HK-2 (cell line): ENCODE data around the gene PPP2R3C.
"Not testable (repeated sequence)": the region's sequence is repeated elsewhere in the genome, so short reads cannot be mapped to it uniquely, and the experiment has no call there.

Experiments used
- DNase-seq: peaks from one replicate; pipeline ENCODE4 v3.0.0-alpha.2; 2018; ENCODE audit not compliant: unreplicated experiment

PPP2R3C gene

DNA sequence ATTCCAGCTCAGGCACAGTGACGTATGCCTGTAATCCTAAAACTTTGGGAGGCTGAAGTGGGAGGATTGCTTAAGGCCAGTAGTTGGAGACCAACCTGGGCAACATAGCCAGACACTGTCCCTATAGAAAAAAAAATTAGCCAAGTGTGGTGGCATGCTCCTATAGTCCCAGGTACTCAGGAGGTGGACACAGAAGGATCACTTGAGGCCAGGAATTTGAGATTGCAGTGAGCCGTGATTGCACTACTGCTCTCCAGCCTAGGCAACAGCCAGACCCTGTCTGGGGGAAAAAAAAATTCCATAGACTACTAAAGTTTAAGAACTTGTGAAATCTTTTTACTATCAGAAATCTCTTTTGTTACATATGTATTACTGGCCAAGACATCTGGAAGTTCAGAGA is 69.2 kb downstream of the PPP2R3C start:
- DNase-seq = no peak

DNA sequence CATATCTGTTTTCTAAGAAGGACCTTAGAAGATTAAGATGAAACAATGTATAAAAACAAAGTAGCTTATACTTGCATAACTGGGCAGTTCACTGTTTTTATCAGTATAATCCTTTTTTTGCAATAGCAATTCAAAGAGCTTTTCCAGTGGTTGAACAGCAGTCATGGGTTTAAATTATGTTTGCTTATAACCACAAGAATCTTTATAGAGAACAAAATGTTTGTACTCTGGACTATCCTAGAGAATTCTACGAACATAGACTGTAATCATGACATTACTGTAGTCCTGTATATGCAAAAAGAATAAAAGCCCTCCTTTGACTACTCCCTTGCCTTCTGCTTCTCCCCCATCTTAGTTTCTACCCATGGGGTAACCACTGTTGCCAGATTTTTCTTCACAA is 70.0 kb downstream of the PPP2R3C start:
- DNase-seq = no peak

DNA sequence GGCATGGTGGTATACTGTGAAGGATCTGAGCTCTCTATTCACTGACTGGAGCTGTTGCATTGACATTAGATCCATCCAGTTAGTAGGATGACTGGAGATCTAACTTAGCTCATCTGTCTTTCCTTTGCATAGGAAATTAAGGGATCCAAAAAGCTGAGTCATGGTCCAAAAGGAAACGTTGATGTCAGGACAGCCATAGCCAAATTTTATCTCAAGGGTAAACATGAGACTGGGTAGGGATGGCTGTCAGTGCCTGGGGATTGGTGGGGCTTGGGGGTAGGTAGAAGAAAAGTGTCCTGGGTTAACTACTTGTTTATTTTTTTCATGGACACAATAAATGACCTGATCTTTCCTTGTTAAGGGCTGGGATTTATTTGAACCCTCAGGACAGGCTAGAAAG is 71.1 kb downstream of the PPP2R3C start:
- no peak for DNase-seq

DNA sequence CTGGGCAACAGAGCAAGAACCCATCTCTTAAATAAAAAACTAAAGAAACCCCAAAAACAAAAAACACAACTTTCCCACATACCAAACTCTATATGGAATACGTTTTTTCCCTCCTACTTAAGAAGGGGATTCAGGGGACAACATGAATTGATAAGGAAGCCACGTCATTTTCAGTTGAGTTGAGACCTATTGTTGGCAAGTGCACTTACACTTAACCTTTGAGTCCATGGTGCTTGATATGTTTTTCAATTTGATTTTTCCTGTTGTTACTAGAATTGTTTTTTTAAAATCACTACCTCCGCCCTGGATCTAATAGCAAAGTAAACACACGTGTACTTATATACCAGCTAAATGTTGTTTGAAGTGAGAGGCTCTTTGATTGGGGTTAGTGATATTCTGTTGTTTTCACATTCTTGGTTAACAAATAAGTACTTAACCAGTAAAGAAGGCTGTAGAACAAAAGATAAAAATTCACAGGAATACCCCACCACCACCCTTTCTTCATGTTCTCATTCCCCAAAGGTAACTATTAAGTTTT is 73.7 kb downstream of the PPP2R3C start:
- DNase-seq = no peak

DNA sequence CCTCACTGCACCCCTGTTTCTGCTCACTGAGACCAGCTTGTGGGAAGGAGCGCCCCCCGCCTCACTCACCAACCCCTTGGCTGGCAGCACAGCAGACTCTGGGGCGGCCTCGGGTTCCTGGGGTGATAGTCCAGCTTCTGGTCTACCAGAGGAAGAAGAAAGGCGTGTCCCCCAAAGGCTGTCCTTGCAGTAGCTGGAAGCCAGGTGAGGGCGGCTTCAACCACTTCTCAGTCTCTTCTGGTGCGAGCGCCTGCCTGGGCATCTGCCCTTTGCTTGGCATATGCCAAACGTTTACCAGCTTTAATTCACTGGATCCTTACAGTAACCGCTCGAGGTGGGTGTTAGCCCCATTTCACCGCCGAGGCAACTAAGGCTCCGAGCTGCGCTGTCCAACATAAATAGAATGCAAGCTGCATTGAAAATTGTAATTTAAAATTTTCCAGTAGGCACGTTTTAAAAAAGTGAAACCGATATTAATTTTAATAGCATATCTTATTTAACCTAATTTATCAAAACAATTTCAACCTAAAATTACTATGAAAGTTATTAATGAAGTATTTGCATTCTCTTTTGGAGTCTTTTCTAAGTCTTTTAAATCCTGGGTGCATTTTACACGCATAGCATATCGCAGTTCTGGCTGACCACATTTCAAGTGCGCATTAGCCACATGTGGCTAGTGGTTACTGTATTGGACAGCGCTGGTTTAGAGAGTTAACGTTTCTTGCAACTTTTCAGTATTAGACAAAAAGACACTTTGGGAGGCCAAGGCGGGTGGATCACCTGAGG is 74.8 kb downstream of the PPP2R3C start:
- DNase-seq = peak; percentile 56

DNA sequence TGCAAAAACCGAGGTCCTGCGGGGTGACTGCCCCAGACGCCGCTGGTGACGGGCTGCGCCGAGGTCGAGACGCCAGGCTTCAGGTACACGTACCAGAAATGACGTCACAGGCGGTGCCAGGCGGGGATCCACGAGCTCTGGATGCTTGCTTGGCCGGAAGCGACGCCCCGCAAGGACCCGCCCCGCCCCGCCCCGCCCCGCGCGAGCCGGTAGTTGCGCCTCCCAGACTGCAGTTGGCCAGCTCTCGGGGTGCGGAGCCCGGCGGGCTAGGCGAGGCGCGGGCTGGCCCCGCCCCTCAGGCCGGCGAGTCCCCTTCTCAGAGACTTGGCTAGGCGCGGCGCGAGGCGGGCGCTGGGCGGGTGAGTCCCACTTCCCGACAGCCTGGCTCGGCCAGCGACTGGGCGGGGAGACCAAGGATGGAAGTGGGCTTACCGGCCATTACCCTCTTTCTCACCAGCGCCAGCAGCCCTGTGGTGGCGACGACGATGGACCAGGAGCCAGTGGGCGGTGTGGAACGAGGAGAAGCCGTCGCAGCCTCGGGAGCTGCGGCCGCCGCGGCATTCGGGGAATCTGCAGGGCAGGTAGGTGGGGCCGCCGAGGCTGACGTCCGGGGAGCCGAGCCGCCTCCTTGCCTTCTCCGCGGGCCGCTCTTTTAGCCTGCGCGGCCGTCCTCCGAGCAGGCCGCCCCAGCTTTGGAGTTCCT is 75.6 kb downstream of the PPP2R3C start, which contains the start of gene FAM177A1:
TSS of gene FAM177A1 (plus strand) at position 225 of the 703 bp plus-strand sequence. CDS start at position 417, 192 bp downstream.
- DNase-seq = peak; percentile 98

DNA sequence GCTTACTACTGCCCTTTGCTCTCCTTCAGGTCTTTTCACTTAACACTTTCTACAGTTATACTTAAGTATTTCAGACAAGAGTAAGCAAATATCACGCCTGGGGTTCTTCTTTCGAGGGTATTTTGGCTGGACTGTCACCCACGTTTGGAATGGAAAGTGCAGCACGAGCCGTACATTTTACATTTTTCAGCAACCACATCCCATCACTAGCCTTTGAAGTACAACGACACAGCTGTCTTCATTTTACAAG is 76.1 kb downstream of the PPP2R3C start:
- no peak for DNase-seq

DNA sequence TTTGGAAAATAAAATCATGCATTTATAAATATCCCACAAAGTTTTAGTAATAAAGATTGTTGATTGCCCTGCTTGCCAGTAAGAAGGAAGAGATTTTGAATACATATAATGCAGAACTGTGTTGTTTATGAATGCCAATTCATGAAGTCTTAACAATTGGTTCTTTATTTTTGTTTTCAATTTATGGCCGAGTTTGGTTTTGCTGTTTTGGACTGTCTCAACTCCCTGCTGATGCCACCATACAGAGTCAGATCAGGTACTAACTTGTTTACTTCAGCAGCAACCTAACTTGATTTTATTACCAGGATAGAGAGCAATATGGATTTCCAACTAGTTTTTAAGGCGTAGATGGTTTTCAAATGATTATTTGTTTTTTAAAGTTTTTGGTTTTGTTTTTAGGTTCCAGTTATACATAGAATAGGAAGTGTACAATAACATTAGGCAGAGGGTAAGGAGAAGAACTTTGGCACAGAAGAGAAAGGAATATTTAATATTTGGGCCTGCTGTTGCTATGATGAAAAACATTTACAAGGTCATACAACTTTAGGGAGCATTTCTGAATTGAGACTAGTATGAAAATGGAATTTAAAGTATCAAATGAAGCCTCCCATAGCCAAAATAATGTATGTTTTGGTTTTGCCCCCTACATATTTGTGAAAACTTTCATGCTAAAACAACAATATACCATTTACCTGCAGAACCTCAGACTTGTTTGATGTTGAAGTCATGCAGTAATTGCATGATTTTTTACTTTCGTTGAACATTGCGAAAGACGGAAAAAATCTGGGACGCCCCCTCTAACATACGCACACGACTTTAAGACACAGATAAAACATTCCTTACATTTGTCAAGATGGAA is 76.6 kb downstream of the PPP2R3C start:
- no peak for DNase-seq

DNA sequence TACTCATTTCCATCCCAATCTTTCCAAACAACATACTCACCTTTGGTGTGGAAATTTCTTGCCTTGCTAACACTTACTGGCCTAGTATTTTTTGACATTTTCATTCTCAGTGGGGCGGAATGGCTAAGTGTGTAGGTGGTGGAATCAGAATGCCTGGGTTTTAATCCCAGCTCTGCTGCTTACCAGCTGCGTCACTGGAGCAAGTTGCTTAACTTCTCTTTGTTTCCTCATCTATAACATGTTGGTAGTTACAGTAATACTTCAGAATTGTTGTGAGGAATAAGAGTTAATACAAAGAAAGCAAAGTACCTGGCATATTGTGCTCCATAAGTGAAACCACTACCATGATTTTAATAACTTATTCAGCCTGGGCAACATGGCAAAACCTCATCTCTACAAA is 78.7 kb downstream of the PPP2R3C start:
- DNase-seq = no peak

DNA sequence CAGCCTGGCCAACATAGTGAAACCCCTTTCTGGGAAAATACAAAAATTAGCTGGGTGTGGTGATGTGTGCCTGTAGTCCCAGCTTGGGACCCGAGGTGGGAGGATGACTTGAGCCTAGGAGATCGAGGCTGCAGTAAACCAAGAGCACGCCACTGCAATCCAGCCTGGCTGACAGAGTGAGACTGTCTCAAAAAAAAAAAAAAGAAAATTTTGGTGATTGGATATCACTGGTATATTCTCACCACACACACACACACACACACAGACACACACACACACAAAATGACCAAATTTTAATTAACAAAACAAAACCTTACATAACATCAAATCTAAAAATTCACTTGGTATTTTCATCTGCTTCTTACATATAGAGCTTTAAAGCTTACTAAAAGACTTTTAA is 79.2 kb downstream of the PPP2R3C start:
- DNase-seq = no peak

DNA sequence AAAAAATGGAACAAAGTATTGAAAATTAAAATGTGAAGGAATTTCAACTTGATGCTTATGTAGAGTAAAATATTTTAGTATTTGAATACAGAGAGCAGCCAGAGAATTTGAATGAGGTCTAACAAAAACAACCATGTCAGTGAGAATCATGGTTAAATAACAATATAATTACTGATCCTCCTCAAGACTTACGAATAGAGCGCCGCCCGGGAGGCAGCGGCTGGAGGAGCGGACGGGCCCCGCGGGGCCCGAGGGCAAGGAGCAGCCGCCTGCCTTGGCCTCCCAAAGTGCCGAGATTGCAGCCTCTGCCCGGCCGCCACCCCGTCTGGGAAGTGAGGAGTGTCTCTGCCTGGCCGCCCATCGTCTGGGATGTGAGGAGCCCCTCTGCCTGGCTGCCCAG is 83.5 kb downstream of the PPP2R3C start:
- not testable (repeated sequence) for DNase-seq
